C4-2B (cell line): ENCODE results near the gene CLSTN2.

ENCODE experiments used
- CTCF ChIP-seq: fragments of 450-650 bp; conservative IDR thresholded peaks from 2 replicates; pipeline ENCODE4 v1.5.1; 2017; ENCODE audit warnings: mild to moderate bottlenecking
- ZFX ChIP-seq: fragments of 450-650 bp; IDR thresholded peaks from 2 replicates; pipeline ENCODE4 v1.6.1; 2017

DNA sequence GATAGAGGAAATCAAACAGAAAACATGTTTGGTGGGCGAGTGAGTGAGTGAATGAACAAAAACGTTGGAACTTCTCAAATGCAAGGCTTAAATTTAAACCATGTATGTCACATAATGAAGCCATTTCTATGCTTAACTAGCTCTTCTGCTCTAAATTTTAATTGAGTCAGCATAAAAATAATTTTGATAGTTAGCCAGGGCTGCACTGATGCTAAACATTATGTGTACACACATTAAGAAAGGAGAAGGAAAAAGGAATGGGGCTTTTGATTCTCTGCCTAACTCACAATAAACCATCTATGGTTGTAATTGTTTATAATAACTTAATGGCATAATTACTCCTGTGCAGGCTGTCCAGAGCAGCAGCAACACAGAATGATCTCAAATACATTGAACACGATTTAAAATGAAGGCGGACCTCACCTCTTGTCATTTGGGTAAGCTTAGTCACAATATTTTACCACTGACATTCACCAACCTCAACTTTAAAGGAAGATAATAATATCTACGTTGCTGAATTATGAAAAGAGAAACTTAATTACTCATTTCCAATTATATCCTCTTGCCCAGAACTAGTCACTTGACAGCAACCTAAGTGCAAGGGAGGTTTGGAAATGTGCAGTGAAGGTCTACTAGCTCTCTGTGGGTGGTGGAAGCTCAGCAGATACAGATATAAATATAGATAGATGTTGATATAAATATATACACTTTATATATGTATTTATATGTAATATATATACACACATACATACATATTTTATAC, 424.4 kb downstream of the CLSTN2 start:
- no peak for TF ChIP-seq CTCF
- no peak for TF ChIP-seq ZFX
